AG08396 (cell line): ENCODE results near the gene STYXL1.

Experiments used
- DNase-seq: peaks from one replicate; pipeline ENCODE4 v3.0.0; 2012; ENCODE audit warnings: low spot score, mixed read lengths

The STYXL1 gene

GRCh38 chr7:75992083-75992755 lies 55.6 kb downstream of the STYXL1 start:
- no peak for DNase-seq

- no peak for DNase-seq
Observed at GRCh38 chr7:75991531-75992082, 56.2 kb downstream of the STYXL1 start.

DNA sequence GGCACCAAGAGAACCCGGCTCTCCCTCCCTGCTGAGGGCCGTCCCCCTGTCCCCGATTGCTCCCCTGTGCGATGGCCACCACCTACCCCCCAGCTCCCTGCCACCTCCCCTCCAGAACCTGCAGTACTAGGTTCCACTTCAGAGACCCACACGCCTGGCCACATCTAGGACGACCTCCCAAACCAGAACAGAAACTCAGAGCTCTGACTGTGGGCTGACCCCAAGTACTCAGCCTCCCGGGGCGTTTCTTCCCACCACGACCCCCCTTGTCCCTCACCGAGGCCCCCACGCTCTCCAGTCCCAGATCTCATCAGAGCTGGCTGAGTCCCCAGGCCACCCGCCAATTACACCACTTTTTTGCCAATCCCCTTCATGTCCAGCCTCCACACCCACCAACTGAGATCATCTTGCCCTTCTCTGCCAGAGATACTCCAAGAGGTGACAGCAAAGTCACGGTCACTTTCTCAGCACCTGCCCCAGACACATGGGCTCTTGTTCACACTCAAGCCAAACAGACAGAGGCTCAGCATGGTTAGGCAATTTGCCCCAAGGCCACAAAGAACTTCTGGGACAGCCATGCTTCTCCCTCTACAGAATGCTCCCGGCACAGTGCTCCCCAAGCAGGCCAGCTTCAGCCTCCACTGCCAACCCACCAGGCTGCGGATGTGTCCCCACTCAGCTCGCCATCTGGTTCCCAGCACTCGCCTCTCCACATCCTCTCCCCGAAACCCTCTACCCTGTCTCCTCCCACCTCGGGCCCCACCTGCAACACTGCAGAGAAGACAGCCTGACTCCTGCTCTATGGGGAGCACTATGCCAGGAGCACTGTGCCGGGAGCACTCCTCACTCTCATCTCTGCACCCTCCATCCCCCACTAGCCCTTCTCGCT lies 58.1 kb downstream of the STYXL1 start:
- peak; percentile 26 for DNase-seq

DNA sequence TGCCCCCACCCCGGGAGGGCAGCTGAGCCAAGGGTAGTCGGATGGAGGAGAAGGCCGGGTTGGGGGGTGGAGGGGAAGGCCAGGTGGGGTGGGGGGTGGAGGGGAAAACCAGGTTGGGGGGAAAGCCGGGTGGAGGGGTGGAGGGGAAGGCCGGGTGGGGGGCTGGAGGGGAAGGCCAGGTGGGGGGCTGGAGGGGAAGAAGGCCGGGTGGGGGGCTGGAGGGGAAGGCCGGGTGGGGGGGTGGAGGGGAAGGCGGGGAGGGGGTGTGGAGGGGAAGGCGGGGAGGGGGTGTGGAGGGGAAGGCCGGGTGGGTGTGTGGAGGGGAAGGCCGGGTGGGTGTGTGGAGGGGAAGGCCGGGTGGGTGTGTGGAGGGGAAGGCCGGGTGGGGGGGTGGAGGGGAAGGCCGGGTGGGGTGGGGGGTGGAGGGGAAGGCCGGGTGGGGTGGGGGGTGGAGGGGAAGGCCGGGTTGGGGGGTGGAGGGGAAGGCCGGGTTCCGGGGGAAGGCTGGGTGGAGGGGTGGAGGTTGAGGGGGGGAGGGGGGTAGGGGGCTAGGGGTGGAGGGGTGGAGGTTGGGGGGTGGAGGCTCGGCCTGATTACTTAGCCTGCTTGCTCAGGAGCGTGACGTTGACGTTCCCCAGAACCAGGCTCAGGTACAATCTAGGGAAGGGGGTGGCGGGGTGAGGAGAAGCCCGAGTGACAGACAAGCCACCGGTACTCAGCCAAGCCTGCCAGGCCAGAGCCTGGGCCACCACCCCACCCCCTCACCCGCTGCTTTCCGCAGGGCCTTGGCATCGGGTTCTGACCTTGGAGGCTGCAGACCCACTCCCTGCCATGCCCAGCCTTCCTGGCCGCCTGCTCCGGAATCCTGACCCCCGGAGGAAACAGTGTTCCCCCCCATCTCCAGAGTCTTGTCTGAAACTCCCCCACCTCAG lies 59.0 kb downstream of the STYXL1 start:
- DNase-seq, result no peak

GRCh38 chr7:75987805-75988567 lies 59.8 kb downstream of the STYXL1 start:
- peak; percentile 20 for DNase-seq

DNA sequence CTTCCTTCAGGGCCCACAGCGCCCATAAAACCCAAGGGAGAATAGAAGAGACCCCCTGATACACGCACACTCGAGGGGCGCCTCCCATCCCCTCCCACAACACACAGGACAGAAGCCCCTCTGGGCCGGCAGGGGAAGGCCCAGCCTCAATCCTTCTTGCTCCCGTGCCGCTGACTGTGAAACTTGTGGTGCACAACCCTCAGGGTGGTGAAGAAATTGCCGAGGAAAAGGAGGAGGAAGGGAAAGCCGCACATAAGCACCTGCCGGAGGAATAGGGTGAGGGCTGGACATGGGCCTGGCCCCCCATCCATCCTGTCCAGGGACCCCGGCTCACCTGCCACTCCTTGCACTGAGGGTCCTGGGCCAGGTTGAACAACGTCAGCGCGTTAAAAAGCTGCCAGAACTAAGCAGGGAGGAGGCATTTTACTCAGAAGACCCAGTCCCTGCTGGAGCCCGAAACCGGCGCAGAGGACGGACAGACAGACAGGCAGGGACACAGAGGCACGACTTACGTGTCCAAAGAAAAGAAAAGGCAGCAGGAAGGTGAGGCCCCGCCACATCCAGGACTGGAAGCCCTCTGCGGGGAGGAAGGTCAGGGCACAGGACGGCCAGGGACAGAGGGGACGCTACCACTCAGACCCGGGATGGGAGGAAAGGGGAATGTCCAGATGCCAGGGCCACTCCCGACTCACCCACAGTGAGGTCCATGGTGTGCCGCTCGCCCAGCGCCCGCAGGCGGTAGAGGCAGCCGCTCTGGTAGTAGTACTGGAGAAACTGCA lies 60.6 kb downstream of the STYXL1 start:
- peak; percentile 3 for DNase-seq

- DNase-seq, result no peak
Observed at GRCh38 chr7:75986147-75986781, 61.5 kb downstream of the STYXL1 start.

- DNase-seq, result no peak
Observed at GRCh38 chr7:75985518-75986146, 62.2 kb downstream of the STYXL1 start.

DNA sequence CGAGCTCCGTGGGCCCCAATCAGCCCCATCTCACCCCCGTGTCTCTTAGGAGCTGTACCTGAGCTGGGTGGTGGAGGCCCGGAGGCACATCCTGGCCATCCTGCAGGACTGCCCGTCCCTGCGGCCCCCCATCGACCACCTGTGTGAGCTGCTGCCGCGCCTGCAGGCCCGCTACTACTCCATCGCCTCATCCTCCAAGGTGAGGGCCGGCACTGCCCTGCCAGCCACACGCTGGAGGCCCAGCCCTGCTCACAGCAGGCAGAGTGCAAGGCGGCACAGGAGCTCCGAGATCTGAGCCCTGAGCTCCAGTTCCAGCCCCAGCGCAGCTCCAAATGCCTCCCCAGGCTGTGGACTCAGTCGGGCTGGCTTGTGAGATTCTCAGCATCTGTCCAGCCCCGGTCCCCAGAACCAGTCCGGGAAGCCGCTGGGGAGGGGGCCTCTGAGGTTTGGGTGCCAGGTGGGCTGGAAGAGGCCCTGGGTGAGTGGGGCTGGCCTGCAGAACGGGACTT lies 62.7 kb downstream of the STYXL1 start:
- DNase-seq, result no peak

DNA sequence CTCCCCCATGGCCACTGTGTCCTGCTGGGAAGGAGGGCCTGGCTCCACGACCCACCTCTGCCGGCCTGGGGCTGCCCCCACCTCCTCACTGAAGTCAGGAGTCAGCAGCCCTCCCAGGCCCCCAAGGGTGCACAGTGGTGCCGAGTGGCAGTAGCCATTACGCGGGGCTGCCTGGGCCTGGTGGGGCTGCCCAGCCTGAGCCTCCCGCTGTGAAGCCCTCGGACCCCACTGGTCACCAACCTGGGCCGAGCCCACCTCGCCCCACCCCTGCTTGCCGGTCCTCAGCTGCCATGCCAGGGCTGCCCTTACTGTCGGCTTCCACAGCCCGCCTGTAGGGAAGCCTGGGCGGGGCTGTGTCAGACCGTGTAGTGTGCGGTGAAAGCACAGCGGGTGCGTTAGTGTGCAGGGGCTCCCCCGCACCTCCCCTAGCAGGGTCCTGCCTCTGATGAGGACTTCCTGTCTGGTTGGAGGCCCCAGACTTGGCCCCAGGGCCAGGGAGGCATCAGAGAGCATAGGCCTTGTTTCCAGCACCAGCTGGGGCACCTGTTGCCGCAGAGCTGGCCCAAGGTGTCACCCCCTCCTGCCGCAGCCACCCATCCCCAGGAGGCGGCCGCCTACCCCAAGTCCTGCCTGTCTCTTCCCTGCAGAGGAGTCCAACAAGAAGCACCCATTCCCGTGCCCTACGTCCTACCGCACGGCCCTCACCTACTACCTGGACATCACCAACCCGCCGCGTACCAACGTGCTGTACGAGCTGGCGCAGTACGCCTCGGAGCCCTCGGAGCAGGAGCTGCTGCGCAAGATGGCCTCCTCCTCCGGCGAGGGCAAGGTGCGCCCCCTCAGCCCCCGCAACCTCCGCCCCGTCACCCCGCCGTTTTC lies 63.4 kb downstream of the STYXL1 start:
- no peak for DNase-seq

GRCh38 chr7:75983471-75984129 lies 64.2 kb downstream of the STYXL1 start:
- DNase-seq, result no peak

DNA sequence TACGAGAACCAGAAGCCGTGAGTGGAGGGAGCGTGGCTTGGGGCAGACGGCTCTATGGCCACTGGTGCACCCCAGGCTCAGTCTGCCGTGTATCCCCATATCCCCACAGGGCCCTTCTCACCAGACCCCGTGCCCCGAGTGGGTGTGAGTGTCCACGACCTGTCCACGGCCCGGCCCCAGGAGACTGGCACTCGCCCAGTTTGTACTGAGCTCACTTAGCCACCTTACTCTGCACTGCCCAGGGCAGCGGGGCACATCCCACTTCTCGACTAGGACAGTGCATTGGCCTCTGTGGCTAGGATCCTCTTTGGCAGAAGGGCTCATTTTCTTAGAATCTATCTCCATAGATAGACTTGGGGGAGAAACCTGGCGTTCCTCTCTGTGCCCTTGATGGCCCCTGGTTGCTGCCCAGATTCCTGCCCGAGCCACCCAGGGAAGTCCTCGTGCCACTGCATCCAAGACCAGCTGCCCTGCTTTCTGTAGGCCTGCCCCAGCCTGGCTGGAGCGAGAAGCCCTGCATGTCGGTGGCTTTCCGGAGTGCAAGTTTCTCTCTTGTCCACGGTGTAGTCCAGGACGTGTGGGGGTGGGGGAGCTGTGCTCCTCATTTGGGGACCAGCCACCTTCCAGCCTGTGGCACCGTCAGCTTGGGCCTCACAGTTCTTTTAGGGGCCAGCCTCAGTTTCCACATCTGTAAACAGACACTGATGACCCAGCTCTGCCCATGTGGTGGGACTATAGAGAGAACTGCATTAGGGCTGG lies 65.3 kb downstream of the STYXL1 start:
- no peak for DNase-seq

GRCh38 chr7:75981453-75982305 lies 66.1 kb downstream of the STYXL1 start:
- no peak for DNase-seq

DNA sequence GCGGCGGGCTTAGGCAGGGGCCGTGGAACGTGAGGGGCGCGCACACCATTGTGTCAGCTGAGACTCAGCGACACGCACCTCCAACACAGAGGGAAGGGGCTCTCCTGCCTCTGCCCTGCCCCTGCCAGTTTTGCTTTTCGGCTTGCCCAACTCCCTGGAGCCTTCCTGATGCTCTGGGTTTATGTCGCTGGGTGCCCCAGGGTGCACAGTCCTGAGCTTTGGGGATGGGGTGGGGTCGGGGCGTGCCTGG lies 66.7 kb downstream of the STYXL1 start:
- no peak for DNase-seq

GRCh38 chr7:75980430-75981202 lies 67.2 kb downstream of the STYXL1 start:
- DNase-seq, result no peak
